ENCODE measurements around the gene PPP1CA.
"Not testable (repeated sequence)": the region's sequence is repeated elsewhere in the genome, so short reads cannot be mapped to it uniquely, and the experiment has no call there.

The PPP1CA gene

DNA sequence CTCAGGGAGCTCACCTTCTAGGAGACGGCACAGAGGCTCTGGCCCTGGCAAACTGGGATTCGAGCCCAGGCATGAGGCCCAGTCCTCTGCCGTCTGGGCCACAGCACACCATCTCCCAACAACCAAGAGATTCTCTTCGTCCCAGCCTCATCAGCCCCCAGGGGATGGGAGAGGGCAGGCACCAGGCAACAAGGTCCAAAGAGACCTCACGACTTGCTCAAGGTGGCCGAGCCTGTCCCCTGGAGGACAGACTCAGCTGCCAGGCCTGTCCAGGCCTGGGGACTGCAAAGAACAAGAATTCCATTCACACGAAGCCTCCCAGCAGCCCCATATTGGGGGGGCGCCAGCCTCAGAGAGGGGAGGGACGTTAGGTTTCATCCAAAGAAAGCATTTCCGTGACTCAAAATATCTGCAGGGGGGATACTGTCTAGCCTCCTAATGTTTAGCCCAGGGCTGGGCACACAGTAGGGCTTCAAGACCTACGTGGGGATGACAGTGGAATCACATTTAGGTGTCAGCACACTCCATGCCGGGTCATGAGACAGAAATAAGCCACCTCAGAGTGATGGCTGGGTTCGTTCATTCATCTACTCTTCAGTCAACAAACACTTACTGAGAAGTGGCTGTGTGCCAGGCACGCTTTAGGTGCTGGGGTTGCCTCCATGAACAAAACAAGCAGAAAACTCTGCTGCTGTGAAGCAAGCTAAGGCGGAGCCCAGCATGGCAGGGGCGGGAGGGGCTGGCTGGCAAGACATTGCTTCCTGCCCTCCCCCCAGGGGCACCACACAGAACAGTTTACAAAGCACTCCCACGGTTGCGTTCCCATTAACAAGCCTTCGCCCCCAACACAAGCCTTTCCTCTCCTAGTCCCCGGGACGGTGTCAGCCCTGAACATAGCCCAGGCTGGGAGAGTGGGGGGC, 15.0 kb upstream of the PPP1CA start:
- DNase-seq = peak; percentile 77

DNA sequence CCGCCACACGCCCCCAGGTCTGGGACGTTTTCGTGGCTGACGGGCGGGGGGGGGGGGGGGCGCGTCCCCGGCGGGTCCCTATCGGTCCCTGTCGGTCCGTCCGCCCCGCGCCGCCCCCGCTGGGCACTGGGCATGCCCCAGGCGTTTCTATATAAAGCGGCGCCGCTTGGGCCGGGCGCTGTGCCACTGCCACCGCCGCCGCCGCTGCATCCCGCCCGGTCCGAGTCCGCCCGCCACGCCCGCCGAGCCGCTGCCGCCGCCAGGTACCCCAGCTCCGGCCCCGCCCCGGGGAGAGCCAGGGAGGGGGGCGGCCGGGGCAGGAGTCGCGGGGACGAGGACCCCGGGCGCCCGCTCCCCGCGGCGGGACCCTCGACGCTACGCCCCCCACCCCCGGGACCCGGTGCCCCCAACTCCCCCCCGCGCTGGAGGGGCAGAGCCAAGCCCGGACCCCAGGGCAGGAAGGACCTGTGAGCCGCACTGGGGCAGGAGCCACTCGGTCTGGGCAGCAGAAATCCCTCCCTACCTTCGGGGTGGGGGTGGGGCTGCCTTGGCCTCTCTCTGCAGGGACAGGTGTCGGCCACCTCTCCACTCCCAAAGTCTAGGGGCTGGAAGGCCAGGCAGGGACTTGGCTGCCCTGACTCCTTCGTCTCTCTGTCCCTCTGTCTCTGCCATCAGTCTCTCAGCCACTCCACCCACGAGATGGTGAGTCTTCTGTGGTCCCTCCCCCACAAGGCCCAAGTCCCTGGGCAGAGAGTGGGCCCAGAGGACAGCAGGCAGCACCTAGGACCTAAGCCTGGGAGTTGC, 14.0 kb upstream of the PPP1CA start, which contains the start of gene CARNS1:
Gene CARNS1 (plus strand): TSS at position 178 of the 804 bp plus-strand sequence. CDS start 522 bp downstream, at position 700.
- DNase-seq = no peak

DNA sequence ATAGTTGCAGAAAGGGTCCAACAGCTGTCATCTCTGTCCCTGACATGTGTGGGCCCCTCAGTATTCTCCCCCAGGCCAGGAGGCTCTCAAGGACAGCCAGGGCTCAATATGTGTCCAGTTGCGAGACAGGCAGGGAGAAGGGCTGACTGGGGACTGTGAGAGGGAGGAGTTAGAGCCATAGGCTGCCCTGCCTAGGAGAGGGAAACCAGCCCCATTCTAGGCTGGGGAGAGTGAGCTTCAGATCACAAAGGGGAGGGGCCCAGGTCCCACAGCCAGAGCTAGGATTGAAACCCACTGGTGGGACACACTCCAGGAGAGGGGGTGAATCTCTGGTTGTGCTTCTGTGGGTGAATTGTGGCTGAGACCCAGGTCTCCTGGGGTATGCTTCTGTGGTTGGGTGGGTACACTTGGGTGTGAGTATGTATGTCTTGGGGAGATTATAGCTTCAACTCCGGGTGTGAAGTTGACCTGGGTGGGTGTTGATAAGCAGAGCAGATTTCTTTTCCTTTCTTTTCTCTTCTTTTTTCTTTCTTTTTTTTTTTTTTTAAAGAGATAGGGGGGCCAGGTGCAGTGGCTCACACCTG, 11.7 kb upstream of the PPP1CA start:
- no peak for DNase-seq

DNA sequence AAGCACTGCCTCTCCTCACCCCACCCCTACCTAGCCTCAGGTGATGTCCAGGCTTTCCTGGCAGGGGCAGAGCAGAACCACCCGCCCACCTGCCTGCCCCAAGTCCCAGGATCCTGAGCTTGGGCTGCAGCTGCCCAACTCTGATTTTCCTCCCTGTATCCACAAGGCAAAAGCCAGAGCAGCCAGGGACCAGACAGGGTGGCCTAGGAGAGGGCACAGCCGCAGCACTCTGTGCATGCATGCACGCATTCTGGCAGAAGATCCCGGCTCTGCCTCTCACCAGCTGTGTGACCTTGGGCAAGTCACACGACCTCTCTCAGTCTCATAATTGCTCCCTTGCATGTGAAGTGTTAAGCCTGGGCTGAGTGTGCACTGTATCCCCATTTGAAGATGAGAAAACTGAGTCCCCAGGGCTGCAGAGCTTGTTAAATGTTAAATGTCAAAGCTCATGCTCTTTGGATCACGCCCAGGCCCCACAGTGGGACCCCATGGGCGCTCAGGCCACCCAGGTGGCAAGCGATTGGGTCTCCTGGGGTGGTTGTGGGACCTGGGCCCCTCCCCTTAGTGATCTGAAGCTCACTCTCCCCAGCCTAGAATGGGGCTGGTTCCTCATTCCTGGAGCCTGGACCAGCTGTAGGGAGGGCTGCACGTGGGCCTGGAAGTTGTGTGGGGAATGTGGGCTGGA, 11.0 kb upstream of the PPP1CA start:
- DNase-seq = no peak

DNA sequence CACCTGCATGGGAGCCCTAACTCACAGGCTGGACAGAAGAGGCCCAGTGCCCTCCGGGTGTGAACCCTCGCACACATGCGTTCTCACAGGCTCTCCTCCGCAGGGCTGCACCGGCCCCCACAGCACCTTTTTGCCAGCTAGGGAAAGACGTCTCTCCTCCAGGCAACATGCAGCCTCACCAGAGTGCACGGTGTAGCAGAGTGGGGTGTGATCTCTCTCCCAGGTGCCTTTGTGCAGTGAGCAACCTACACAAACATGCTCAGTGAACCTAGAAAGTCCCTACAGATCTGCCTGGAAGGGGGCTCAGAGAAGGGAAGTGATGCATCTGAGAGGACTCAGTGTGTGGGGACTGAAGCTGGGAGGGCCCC, 10.1 kb upstream of the PPP1CA start:
- DNase-seq = no peak

DNA sequence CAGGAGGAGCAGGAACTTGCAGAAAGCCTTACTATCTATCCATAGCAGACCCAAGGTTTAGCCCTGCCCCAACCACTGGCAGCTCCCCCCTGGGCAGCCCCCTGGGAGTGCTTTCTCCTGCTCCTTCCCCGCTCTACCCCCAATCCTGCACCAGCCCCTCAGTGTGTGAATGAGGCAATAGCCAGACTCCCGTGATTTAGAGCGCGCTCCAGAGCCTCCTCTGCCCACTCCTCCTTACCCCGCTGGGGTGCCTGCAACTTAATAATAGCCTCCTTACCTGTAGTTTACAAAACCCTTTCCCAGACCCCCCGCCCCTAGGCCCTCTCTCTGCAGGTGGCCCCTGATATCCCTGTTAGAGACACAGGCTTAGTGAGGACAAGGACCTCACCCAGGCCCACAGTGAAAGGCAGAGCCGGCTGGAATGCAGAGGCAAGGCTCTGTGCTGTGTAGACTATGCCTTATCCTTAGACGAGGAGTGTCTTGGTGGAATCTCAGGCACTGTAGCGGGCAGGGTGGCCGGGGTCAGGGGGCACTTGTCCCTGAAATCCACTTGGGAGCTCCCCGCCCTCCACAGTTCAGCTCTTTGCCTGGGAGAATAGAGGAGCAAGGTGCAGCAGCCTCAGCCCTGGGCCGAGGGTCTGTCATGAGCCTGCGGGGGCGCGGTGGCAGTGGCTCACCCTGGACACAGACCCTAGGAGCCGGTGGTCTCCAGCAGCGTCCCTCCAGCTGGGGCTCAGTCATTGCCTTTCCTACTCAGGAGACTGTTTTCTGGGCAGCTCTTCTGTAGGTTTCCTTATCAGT, 9.5 kb upstream of the PPP1CA start:
- no peak for DNase-seq

DNA sequence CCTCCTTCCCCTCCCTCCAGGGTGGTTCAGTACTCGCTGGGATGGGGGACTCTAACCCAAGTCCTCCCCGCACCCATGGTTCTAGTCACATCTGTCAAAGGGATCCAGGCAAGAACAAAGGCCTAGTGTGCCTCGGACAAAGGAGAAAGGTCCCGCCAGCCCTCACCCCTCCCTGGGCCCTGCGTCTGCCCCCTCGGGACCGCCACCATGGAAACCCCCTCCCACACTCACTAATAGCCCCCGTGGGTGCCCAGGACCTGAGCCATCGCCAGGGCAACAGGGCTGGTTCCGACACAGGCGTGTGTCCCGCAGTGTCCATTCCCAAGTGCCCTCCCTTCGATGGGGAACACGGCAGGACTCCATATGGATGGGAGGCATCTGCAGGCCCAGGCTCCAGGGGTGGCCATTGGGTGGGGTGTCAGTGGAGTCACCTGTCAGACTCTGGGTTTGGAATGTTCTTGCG, 8.7 kb upstream of the PPP1CA start:
- DNase-seq = no peak

DNA sequence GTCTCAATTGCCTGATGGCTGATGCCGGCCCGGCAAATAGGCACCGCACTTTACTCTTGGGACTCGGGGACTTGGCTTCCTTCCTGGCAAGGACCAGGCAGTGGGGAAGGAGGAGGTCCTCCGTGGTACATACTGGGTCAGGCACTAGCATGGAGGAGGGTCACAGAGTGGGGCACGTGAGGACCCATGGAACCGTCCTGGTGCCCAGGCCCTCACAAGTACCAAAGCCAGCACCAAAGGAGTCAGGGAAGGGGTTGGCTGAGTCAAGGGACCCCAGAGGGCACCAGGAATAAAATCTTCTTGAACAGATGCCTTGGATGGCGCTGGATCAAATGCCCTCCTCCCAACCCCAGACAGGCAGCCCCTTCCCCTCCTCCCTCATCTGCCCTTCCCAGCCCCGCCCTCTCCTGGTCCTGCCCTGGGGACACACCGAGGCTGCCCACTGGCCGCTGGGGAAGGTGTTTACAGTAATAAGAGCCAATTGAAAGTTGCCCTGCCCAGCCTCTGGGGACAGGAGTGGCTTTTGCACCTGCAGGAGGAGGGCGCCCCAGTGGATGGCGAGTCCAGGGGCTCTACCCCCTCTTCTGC, 8.2 kb upstream of the PPP1CA start:
- DNase-seq = no peak

DNA sequence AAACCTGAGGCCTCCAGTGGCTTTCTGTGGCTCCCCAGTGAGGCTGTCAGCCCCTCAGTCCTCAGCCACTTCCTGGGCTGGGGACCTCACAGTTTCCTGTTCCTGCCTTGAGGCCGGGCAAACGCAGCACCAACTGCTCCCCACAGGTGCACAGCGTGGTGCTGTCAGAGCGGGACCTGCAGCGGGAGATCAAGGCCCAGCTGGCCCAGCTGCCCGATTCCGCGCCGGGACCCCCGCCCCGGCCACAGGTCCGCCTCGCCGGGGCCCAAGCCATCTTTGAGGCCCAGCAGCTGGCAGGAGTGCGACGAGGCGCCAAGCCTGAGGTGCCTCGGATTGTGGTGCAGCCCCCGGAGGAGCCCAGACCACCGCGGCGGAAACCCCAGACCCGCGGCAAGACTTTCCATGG, 7.6 kb upstream of the PPP1CA start:
- DNase-seq = peak; percentile 57

DNA sequence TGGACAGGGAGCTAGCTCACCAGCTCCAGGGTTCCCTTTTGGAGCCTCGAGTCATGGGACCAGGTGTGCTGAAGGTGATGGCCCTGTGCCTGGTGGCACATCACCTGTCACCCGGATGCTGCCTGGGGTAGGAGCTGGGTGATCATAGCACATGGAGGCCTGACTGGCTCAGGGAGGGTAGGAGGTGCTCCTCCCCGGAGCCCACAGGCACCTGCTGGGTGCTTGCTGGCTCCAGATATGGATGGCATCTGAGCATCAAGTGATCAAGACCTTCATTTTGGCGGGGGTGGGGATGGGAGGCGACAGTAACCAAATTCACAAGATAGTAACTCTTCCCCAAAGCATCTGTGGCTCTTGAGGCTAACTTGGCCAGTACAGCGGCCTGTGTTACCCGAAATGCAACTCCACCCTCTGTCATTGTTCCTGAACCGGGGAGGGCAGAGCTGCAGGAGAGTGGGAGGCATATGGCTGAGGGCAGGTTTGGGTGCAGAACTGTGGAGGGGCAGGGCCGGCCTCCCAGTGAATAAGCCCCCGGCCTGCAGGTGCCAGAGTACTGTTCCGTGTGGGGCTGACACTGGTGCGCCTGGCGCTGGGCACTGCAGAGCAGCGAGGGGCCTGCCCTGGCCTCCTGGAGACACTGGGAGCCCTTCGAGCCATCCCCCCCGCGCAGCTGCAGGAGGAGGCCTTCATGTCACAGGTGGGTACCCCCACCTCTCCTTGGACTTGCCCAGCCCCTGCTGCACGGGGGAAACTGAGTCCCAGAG, 7.0 kb upstream of the PPP1CA start:
- DNase-seq = no peak

DNA sequence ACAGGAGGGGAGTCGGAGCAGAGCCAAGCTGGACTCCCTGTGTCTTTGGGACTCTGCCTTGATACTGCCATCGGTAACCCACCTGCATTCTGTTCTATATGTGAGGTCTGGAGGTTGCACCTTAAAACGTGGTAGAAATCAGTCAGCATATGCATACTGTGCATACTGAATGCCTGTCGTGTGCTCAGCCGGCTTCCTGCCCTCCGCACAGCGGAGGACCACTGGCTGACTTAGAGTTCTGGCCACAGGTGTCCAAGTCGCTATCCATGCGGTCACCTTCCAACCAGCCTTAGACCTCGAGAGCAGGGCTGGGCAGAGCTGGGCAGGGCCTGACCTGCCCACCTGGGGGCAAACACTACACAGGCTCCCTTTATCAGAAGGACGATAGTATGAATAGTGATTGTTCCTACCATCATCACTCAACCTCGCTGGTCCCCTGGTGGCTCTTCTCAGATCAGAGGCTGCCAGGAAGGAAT, 6.1 kb upstream of the PPP1CA start:
- no peak for DNase-seq

DNA sequence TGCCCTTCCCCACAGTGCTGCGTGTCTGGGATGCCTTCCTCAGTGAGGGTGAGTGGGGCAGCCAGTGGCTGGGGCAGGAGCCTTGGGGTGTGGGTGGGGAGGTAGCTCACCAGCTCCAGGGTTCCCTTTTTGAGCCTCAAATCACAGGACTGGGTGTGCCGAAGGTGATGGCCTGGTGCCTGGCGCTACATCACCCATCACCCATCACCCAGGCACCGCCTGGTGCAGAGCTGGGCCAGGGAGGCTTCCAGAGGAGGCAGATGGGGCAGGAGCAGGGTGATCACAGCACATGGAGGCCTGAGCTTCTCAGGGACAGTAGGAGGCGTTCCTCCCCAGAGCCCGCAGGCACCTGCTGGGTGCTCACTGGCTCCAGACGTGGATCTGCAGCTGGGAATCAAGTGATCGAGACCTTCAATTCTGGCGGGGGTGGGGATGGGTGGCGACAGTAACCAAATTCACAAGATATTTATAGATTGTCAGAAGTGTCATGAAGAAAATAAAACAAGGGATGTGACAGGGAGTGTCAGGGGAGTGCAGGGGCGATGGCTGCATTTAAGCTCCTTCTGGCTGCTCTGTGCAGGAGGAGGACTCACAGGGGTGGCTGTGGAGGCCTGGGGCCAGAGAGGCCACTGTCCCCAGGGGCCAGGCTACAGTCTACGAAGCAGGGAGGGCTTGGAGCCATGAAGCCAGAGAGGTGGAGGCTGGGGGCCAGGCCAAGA, 5.5 kb upstream of the PPP1CA start:
- peak; percentile 34 for DNase-seq

DNA sequence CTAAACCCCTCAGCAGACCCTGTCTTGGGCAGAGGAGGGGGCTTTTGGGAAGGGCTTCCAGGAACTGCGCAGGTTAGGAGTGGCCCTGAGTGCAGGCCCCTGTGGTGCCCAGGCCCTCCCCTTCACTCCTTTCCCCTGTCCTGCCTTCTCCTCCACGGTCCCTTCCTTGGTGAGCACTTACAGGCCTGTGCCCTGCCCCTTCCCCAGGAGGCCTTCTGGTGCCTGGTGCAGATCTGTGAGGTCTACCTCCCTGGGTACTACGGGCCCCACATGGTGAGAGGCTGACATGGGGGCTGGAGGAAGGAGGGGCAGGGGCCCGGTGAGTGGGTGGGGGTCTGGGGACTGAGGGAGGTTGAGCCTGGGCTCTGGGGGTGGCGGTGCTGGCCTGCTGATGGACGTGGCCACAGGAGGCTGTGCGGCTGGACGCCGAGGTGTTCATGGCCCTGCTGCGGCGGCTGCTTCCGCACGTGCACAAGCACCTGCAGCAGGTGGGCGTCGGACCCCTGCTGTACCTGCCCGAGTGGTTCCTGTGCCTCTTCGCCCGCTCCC, 4.8 kb upstream of the PPP1CA start:
- DNase-seq = no peak

DNA sequence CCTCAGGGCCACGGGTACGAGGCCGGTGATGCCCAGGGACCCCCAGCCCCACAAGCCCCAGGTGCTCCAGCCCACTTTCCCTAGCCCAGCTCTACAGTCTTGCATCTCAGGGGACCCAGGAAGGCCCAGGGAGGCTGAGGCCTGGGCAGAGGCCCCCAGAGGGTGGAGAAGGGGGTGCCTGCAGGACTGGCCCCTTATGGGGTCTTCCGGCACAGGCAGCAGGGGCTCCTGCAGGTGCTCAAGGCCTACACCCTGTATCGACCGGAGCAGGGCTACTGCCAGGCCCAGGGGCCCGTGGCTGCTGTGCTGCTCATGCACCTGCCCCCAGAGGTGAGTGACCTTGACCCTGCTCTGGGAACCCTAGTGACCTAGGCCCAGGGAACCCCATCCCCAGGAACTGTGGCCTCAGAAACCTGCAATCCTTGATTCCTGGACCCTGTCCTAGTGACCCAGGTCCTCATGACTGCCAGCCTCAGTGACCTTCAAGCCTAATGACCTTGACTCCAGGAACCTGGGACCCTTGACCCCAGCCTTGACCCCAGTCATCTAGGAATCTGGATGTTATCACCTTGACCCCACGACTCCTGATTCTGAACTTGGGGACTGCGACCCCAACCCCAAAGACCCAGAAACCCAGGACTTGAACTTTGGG, 4.2 kb upstream of the PPP1CA start:
- DNase-seq = no peak

DNA sequence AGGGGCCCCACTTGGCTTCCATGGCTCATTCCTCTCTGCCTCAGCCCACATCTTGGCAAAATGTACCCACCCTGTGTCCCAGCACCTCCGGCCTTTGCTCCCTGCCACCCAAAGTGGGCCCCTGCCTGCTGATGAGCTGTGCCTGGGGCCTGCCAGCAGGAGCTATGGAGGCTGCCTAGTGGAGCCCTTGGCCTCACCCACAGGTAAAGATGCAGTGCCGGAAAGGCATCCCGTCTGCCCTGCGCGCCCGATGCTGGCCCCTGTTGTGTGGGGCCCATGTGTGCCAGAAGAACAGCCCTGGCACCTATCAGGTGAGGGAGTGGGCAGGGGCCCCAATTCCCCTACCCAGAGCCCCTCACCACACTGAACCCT, 3.5 kb upstream of the PPP1CA start:
- DNase-seq = no peak

DNA sequence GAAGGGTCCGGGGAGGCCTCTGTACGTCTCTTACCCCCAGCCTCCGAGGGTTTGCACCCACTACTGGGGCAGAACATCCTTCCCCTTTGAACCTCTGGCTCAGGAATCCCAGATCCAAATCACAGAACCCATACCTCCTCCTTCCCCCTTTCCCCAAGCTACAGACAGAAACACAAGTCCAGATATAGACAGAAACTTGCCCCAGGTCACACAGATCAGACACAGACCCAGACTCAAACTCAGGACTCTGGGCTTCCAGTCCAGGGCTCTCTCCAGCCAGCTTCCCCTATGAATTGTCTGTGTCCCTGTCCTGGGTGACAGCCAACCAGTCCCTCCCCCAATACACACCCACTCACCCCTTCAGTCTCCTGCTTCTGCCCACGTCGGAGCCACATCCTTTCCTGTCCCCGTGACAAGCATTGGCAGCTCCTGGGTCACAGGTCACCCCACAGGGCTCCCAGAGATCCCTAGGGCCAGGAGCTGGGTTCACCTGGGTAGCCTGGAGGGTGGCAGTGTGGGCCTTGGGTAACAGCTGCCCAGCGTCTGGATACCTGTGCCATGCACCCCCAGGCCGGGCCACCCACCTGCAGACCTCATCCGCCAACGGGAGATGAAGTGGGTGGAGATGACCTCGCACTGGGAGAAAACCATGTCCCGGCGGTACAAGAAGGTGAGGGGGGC, 3.0 kb upstream of the PPP1CA start:
- no peak for DNase-seq

DNA sequence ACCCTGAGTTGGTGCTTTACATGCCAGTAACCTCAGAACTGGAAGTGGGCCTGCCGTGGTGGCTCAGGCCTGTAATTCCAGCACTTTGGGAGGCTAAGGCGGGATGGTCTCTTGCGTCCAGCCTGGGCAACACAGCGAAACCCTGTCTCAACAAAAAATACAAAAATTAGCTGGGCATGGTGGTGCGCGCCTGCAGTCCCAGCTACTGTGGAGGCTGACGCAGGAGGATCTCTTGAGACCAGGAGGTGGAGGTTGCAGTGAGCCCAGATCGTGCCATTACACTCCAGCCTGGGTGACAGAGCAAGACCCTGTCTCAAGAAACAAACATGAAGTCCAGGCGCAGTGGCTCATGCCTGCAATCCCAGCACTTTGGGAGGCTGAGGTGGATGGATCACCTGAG, 1.4 kb upstream of the PPP1CA start:
- not testable (repeated sequence) for DNase-seq

DNA sequence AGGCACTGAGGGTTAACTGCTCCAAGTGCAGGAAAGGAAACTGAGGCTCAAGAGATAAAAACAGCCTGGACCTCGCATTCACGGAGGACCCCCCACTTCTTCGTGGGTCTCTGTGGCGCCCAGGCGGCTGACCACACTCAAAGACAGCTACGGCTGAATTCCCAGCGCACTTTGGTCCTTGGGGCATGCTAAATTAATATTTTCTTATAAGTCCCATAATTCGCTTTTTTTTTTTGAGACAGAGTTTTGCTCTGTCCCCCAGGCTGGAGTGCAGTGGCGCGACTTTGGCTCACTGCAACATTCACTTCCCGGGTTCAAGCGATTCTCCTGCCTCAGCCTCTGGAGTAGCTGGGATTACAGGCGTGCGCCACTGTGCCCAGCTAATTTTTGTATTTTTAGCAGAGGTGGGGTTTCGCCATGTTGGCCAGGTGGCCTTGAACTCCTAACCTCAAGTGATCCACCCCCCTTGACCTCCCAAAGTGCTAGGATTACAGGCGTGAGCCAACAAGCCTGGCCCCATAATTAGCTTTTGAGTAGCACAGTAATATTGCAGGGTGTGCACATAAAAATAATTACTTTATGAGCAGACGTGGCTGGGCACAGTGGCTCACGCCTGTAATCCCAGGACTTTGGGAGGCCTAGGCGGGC, 658 bp upstream of the PPP1CA start:
- DNase-seq = not testable (repeated sequence)

Data from activated CD8-positive, alpha-beta memory T cell treated with anti-CD3 and anti-CD28 coated beads, Interleukin-2, amount 50 U/mL, for 4 hours (primary cell).